Pancreas (tissue), 10 donors: Measurements from ENCODE around the gene VAV2. TPM values are rescaled to one million over a fixed set of nuclear protein-coding genes. Genes with fewer than 3 reads are reported as not detected.
A peak's percentile ranks its signal among the peaks of the same experiment; 100 is the strongest.

Source experiments
- ATAC-seq, 4 donors: fragments of 200-7000 bp; cut with Tn5 transposase; one replicate each; pipeline versions ENCODE4 v1.8.0 to v1.9.1; 2020; ENCODE audit warnings: mild to moderate bottlenecking in 4 of 4, moderate library complexity in 4 of 4
- DNase-seq, 6 donors: peaks; one replicate each; pipeline ENCODE4 v3.0.0-alpha.2; 2020
- FAIRE-seq: peaks from 2 replicates; lab custom pipeline; 2012; peaks lifted over from hg19 to GRCh38; lab: Jason Lieb, UNC
- H3K27ac ChIP-seq, 4 donors: fragments of 200-600 bp; sonication (generic); 1 replicate in 3 of 4; 2 replicates in 1 of 4; pipeline versions ENCODE4 v1.5.0 to v1.8.0; 2020
- H3K27me3 ChIP-seq, 4 donors: fragments of 200-600 bp; one replicate each; pipeline ENCODE4 v1.8.0; 2021
- H3K36me3 ChIP-seq, 3 donors: fragments of 200-600 bp; sonication (generic) in 1 of 3; one replicate each; pipeline versions ENCODE4 v1.5.0 to v1.8.0; 2020 to 2021
- H3K4me1 ChIP-seq, 3 donors: fragments of 200-600 bp; one replicate each; pipeline ENCODE4 v1.8.0; 2021
- H3K4me3 ChIP-seq, 4 donors: fragments of 200-600 bp; sonication (generic) in 2 of 4; one replicate each; pipeline versions ENCODE4 v1.5.0 to v1.8.0; 2020 to 2021
- H3K9me3 ChIP-seq, 4 donors: fragments of 200-600 bp; one replicate each; pipeline ENCODE4 v1.8.0; 2021
- WGBS, 2 donors: extraction: QIAGEN DNeasy Blood & Tissue Kit; methylation state at CpG; one replicate each; pipeline ENCODE4 v1.1.7; 2013; 5-methylcytosine and 5-hydroxymethylcytosine counted together
- intact Hi-C, 3 donors: fragments of 100-400 bp; cut with DNase I; formaldehyde crosslinking; loops; one replicate each; pipeline versions ENCODE4 v1.11.1 to v1.14.2; 2022
- polyA plus RNA-seq, 2 donors: library from polyadenylated mRNA; stranded (reverse); fragments of 200-250 nt; gene quantifications; one replicate each; pipeline ENCODE4 v1.2.3, GENCODE V29; 2013
- total RNA-seq, 6 donors: library from RNA; stranded (reverse); fragmentation: NEBNext Ultra II Directional in 4 of 6; extraction: Animal tissue kit (Norgen Biotek cat#: 25700) in 4 of 6; gene quantifications; one replicate each; pipeline versions ENCODE4 v1.2.1 to v1.2.4, GENCODE V29; 2021 to 2023
- TF ChIP-seq, protein P1 (sequence below), 4 donors: fragments of 200-600 bp; sonication (generic) in 3 of 4; IDR thresholded peaks; one replicate each; pipeline versions ENCODE4 v1.5.0 to v1.8.0; 2021; ENCODE audit warnings: antibody characterized with exemption in 4 of 4
- donor health status: healthy with polysubstance abuse.
- donor health status: DM: no; HTN: no; CAD: no; lungs with moderate emphysema.
- donor health status: DM: no; HTN: no; CAD: no.
- donor health status: control.
- donor health status: control.
- donor health status: Bipolar disorder and iron deficiency.
- donor health status: DM: yes; HTN: yes; CAD: no.
- donor health status: DM: no; HTN: no; CAD: no.
- donor health status: DM: no; HTN: no; CAD: no.
- donor health status: DM: yes; HTN: yes; CAD: no.

Gene VAV2
- total and polyA plus RNA-seq, 8 donors = 20.5 to 41.0 (median 33.6) TPM

DNA sequence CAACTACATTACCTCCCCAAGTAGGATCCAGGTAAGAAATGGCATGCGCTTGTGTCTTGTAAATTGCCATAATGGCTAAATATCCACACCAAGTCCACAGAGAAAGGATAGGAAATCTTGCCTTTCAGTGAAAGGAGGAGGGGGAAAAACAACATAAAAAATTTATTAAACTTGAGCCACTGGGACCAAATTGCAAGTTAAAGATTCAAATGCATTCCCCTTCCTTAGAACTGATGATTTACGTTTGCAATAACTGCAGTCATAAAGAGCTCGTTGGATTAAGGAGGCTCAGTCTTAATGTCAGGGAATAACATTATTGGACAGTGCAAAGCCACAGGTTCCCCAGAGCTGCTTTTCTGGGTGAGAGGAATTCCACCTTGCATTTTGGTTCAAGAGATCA is 161.4 kb downstream of the VAV2 start:
- H3K27ac ChIP-seq = no peak overlapping the region
- no peaks in the 10 kb centered on the region for H3K27me3 ChIP-seq
- no peak overlapping the region for H3K4me3 ChIP-seq
- TF ChIP-seq, protein P1, sequence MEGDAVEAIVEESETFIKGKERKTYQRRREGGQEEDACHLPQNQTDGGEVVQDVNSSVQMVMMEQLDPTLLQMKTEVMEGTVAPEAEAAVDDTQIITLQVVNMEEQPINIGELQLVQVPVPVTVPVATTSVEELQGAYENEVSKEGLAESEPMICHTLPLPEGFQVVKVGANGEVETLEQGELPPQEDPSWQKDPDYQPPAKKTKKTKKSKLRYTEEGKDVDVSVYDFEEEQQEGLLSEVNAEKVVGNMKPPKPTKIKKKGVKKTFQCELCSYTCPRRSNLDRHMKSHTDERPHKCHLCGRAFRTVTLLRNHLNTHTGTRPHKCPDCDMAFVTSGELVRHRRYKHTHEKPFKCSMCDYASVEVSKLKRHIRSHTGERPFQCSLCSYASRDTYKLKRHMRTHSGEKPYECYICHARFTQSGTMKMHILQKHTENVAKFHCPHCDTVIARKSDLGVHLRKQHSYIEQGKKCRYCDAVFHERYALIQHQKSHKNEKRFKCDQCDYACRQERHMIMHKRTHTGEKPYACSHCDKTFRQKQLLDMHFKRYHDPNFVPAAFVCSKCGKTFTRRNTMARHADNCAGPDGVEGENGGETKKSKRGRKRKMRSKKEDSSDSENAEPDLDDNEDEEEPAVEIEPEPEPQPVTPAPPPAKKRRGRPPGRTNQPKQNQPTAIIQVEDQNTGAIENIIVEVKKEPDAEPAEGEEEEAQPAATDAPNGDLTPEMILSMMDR (IDR thresholded peaks at IDR 0.05) = no peak
- no peaks in the 10 kb centered on the region for H3K9me3 ChIP-seq
- FAIRE-seq = no peak
- no peaks in the 10 kb centered on the region for H3K4me1 ChIP-seq
- DNase-seq = no peak
- 91 to 96% methylated on average over 3 of the region's 3 CpGs for WGBS, 2 donors
- no peak for ATAC-seq
- intact Hi-C loops = no loop called here
- no peaks in the 10 kb centered on the region for H3K36me3 ChIP-seq

DNA sequence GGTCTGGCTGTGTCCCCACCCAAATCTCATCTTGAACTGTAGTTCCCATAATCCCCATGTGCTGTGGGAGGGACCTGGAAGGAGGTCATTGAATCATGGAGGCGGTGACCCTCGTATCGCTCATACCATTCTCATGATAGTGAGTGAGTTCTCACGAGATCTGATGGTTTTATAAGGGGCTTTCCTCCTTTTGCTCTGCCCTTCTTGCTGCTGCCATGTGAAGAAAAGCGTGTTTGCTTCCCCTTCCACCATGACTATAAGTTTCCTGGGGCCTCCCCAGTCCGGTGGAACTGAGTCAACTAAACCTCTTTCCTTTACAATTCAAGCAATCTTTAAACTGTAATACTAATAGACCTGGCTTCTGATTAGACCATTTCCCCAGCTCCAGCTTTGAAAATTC is 161.8 kb downstream of the VAV2 start:
- FAIRE-seq = no peak
- ATAC-seq = no peak
- no peak overlapping the region for H3K27ac ChIP-seq
- H3K4me3 ChIP-seq = no peak overlapping the region
- TF ChIP-seq, protein P1 (IDR thresholded peaks at IDR 0.05) = no peak
- 92 to 94% methylated on average over 6 of the region's 6 CpGs for WGBS, 2 donors
- DNase-seq = no peak
- no peaks in the 10 kb centered on the region for H3K4me1 ChIP-seq
- intact Hi-C loops = no loop called here
- H3K27me3 ChIP-seq = no peaks in the 10 kb centered on the region
- H3K9me3 ChIP-seq = no peaks in the 10 kb centered on the region
- H3K36me3 ChIP-seq = no peaks in the 10 kb centered on the region

DNA sequence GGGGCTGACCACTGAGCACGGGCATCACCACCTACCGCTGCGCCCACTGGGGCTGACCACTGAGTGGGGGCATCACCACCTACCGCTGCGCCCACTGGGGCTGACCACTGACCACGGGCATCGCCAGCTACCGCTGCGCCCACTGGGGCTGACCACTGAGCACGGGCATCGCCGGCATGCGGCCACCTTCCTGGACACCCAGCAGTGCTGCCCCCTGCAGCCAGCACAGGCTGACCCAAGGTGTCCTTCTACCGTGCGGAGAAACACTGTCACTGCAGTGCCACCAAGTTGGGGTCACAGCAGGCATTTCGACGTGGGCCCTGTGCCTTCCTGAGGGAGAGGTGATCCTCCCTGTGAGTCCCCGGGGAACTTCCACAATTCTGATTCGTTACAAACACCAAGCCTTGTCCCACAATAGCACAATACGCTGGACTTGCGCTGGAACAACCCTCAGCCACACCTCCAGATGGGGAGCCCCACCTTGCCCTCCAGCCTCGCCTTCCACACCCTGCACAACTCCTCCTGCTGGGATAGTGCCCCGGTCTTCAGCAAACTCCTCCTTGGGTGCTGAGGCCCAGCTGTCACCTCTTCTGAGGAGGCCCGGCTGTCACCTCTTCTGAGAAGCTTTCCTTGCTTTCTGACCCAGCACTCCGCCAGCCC is 163.7 kb downstream of the VAV2 start:
- Histone ChIP-seq H3K4me3 (no peak overlapping the region), H3K9me3 (no peaks in the 10 kb centered on the region), H3K27ac (no peak overlapping the region), H3K36me3 (no peaks in the 10 kb centered on the region), H3K27me3 (no peaks in the 10 kb centered on the region), H3K4me1 (no peaks in the 10 kb centered on the region)
- TF ChIP-seq, protein P1 (IDR thresholded peaks at IDR 0.05) = no peak
- 91 to 97% methylated on average over 18 to 20 of the region's 25 CpGs for WGBS, 2 donors
- DNase-seq (no peak), FAIRE-seq (no peak), ATAC-seq (no peak)
- intact Hi-C loops = no loop called here

DNA sequence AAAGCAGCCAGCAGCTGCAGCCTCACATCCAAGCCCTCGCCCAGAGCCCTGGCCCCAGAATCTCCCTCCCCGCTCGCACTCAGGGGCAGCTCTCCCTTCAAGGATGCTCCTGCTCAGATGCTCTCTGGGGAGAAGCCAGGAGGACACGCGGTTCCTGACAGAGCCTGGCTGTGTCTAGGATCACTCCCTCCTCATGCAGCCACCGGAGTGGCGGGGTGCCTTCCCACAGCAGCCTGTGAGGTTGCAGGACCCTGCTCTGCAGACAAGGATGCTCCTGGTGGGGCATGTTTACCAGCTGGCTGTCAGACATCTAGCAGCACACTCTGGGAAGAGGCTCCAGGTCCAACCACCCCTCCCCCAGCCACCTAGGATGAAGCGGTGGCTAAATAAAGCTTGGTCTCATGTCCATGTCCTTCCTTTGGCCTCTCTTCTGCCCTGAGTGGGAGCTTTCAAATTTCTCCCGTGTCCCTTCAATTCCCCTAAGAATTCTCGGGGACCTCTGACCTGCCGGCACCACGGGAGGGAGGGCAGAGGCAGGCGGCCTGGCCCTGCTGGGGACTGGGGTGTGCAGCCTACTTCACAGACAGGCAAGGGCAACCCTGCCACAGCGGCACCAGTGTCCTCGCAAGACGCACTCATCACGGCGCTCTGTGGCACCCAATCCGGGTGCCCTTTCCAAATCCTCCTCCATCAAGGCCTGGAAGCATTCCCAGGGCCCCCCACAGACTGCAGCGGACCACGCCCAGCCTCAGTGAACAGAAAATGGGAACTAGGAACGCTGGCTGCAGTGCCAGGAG is 165.6 kb downstream of the VAV2 start:
- WGBS, 2 donors = 89 to 91% methylated on average over 22 of the region's 22 CpGs
- peak in 1 of 4 donors; percentile 5 for ATAC-seq

More for the DNA sequence above, 165.6 kb downstream of the VAV2 start:
- H3K27me3 ChIP-seq = no peaks in the 10 kb centered on the region
- DNase-seq (no peak), FAIRE-seq (no peak)
- no peak overlapping the region for H3K27ac ChIP-seq
- TF ChIP-seq, protein P1 (IDR thresholded peaks at IDR 0.05) = no peak
- H3K4me1 ChIP-seq = no peaks in the 10 kb centered on the region
- no peaks in the 10 kb centered on the region for H3K9me3 ChIP-seq
- H3K36me3 ChIP-seq = no peaks in the 10 kb centered on the region
- intact Hi-C loops = no loop called here
- no peak overlapping the region for H3K4me3 ChIP-seq
